Posterior vena cava (tissue), 2 donors: ENCODE measurements around the gene SLC4A3. TPM values are rescaled to one million over a fixed set of nuclear protein-coding genes. Genes with fewer than 3 reads are reported as not detected.
"Not testable (repeated sequence)": the region's sequence is repeated elsewhere in the genome, so short reads cannot be mapped to it uniquely, and the experiment has no call there.

Source experiments
- DNase-seq: peaks from one replicate; pipeline ENCODE4 v3.0.0-alpha.2; 2020; ENCODE audit warnings: low spot score
- intact Hi-C, 2 donors: fragments of 100-400 bp; cut with DNase I; formaldehyde crosslinking; loops; one replicate each; pipeline versions ENCODE4 v1.14.1 to v1.14.2; 2022 to 2023
- total RNA-seq, 2 donors: library from RNA; stranded (reverse); fragmentation: NEBNext Ultra II Directional; extraction: Animal tissue kit (Norgen Biotek cat#: 25700); gene quantifications; one replicate each; pipeline ENCODE4 v1.2.1, GENCODE V29; 2021
- donor health status: DM: yes; HTN: yes; CAD: no.
- donor health status: DM: yes; HTN: yes; CAD: no.

Gene SLC4A3
- total RNA-seq, 2 donors from 2014 or later = 6.2 to 10.1 TPM

GRCh38 chr2:219663116-219663762 lies 35.8 kb downstream of the SLC4A3 start:
- intact Hi-C loops = no loop called here
- DNase-seq = no peak

GRCh38 chr2:219664041-219664440 lies 36.6 kb downstream of the SLC4A3 start:
- DNase-seq = no peak
- intact Hi-C loops = no loop called here

- no peak for DNase-seq
- intact Hi-C loops = no loop called here
These were observed 37.5 kb downstream of the SLC4A3 start for GRCh38 chr2:219664944-219665343.

- DNase-seq = no peak
- intact Hi-C loops = no loop called here
These were observed 38.5 kb downstream of the SLC4A3 start for GRCh38 chr2:219665926-219666325.

- no peak for DNase-seq
- intact Hi-C loops = no loop called here
These were observed 40.9 kb downstream of the SLC4A3 start for GRCh38 chr2:219668316-219668715.

GRCh38 chr2:219670386-219670785 lies 43.0 kb downstream of the SLC4A3 start:
- no peak for DNase-seq
- intact Hi-C loops = no loop called here

- no peak for DNase-seq
- intact Hi-C loops = no loop called here
These were observed 43.8 kb downstream of the SLC4A3 start for GRCh38 chr2:219671279-219671678.

GRCh38 chr2:219672406-219672805 lies 45.0 kb downstream of the SLC4A3 start:
- no peak for DNase-seq
- intact Hi-C loops = no loop called here

- DNase-seq = no peak
- intact Hi-C loops = no loop called here
These were observed 47.8 kb downstream of the SLC4A3 start for GRCh38 chr2:219675221-219675620.

- intact Hi-C loops = no loop called here
- DNase-seq = no peak
These were observed 49.2 kb downstream of the SLC4A3 start for GRCh38 chr2:219676586-219676985.

- DNase-seq = no peak
- intact Hi-C loops = no loop called here
These were observed 51.6 kb downstream of the SLC4A3 start for GRCh38 chr2:219679041-219679440.

GRCh38 chr2:219679571-219679970 lies 52.1 kb downstream of the SLC4A3 start:
- no peak for DNase-seq
- intact Hi-C loops = no loop called here

GRCh38 chr2:219680958-219681693 lies 53.7 kb downstream of the SLC4A3 start:
- intact Hi-C loops = no loop called here
- DNase-seq = no peak

GRCh38 chr2:219681694-219682300 lies 54.4 kb downstream of the SLC4A3 start:
- intact Hi-C loops = no loop called here
- no peak for DNase-seq

- intact Hi-C loops, DNase-seq: not testable (repeated sequence)
These were observed 56.0 kb downstream of the SLC4A3 start for GRCh38 chr2:219683474-219683873.

GRCh38 chr2:219684721-219685689 lies 57.6 kb downstream of the SLC4A3 start:
- intact Hi-C loops = no loop called here
- DNase-seq = peak; percentile 87

- DNase-seq = no peak
- intact Hi-C loops = no loop called here
These were observed 59.8 kb downstream of the SLC4A3 start for GRCh38 chr2:219687272-219687671.

GRCh38 chr2:219687882-219688559 lies 60.6 kb downstream of the SLC4A3 start:
- intact Hi-C loops = loop anchor here in 1 of 2 donors (2.0 kb wide), 1 partner anchor 145 kb away; the partner anchor contains the start of gene CHPF
- no peak for DNase-seq
